ENCODE data around the gene QPCT.
"Not testable (repeated sequence)": the region's sequence is repeated elsewhere in the genome, so short reads cannot be mapped to it uniquely, and the experiment has no call there.

Gene QPCT

GRCh38 chr2:37394263-37394662 is 49.8 kb downstream of the QPCT start:
- no peak overlapping the region for H3K4me3 ChIP-seq (ENCODE audit: low read length)
- H3K27ac ChIP-seq (ENCODE audit: low read depth, low read length): no peak overlapping the region
- H3K9me3 ChIP-seq (ENCODE audit: insufficient read depth, low read depth, low read length): no peaks in the 10 kb centered on the region
- no peaks in the 10 kb centered on the region for H3K27me3 ChIP-seq (ENCODE audit: insufficient read depth, low read length)
- WGBS: 89% methylated on average over 1 of the region's 1 CpG
- H3K36me3 ChIP-seq (ENCODE audit: insufficient read depth, low read length): no peaks in the 10 kb centered on the region
- no peak overlapping the region for H3K9ac ChIP-seq (ENCODE audit: low read depth, low read length)
- H3K4me1 ChIP-seq (ENCODE audit: insufficient read depth, low read length): peaks cover 17% of the 10 kb centered on the region

GRCh38 chr2:37394796-37395555 is 50.5 kb downstream of the QPCT start:
- Histone ChIP-seq H3K36me3 (ENCODE audit: insufficient read depth, low read length) (no peaks in the 10 kb centered on the region), H3K9me3 (ENCODE audit: insufficient read depth, low read depth, low read length) (no peaks in the 10 kb centered on the region), H3K9ac (ENCODE audit: low read depth, low read length) (no peak overlapping the region), H3K27ac (ENCODE audit: low read depth, low read length) (no peak overlapping the region), H3K4me1 (ENCODE audit: insufficient read depth, low read length) (peaks cover 15% of the 10 kb centered on the region), H3K27me3 (ENCODE audit: insufficient read depth, low read length) (no peaks in the 10 kb centered on the region), H3K4me3 (ENCODE audit: low read length) (no peak overlapping the region)
- WGBS: 89% methylated on average over 9 of the region's 9 CpGs

GRCh38 chr2:37396890-37397565 is 52.6 kb downstream of the QPCT start:
- H3K27ac ChIP-seq (ENCODE audit: low read depth, low read length): no peak overlapping the region
- H3K4me3 ChIP-seq (ENCODE audit: low read length): no peak overlapping the region
- 88% methylated on average over 1 of the region's 1 CpG for WGBS
- peaks cover 5% of the 10 kb centered on the region; the same call in 1 of the 2 replicates for H3K4me1 ChIP-seq (ENCODE audit: insufficient read depth, low read length)
- no peaks in the 10 kb centered on the region for H3K27me3 ChIP-seq (ENCODE audit: insufficient read depth, low read length)
- no peak overlapping the region for H3K9ac ChIP-seq (ENCODE audit: low read depth, low read length)
- no peaks in the 10 kb centered on the region for H3K36me3 ChIP-seq (ENCODE audit: insufficient read depth, low read length)
- no peaks in the 10 kb centered on the region for H3K9me3 ChIP-seq (ENCODE audit: insufficient read depth, low read depth, low read length)

GRCh38 chr2:37398990-37399389 is 54.6 kb downstream of the QPCT start:
- H3K27ac ChIP-seq (ENCODE audit: low read depth, low read length): no peak overlapping the region
- whole genome bisulfite sequencing: no CpG with 5 or more reads among the region's 1 CpG
- no peak overlapping the region for H3K9ac ChIP-seq (ENCODE audit: low read depth, low read length)

GRCh38 chr2:37400041-37400440 is 55.6 kb downstream of the QPCT start:
- no peaks in the 10 kb centered on the region for H3K27me3 ChIP-seq (ENCODE audit: insufficient read depth, low read length)
- peaks cover 5% of the 10 kb centered on the region; the same call in 1 of the 2 replicates for H3K4me1 ChIP-seq (ENCODE audit: insufficient read depth, low read length)
- no peak overlapping the region for H3K9ac ChIP-seq (ENCODE audit: low read depth, low read length)
- WGBS: 96% methylated on average over 4 of the region's 4 CpGs
- no peaks in the 10 kb centered on the region for H3K9me3 ChIP-seq (ENCODE audit: insufficient read depth, low read depth, low read length)
- H3K27ac ChIP-seq (ENCODE audit: low read depth, low read length): no peak overlapping the region
- H3K36me3 ChIP-seq (ENCODE audit: insufficient read depth, low read length): no peaks in the 10 kb centered on the region
- H3K4me3 ChIP-seq (ENCODE audit: low read length): no peak overlapping the region

More at GRCh38 chr2:37398990-37399389, 54.6 kb downstream of the QPCT start:
- Histone ChIP-seq H3K4me1 (ENCODE audit: insufficient read depth, low read length) (peaks cover 5% of the 10 kb centered on the region; the same call in 1 of the 2 replicates), H3K27me3 (ENCODE audit: insufficient read depth, low read length) (no peaks in the 10 kb centered on the region), H3K4me3 (ENCODE audit: low read length) (no peak overlapping the region), H3K36me3 (ENCODE audit: insufficient read depth, low read length) (no peaks in the 10 kb centered on the region), H3K9me3 (ENCODE audit: insufficient read depth, low read depth, low read length) (no peaks in the 10 kb centered on the region)

- Histone ChIP-seq H3K4me1 (ENCODE audit: insufficient read depth, low read length) (no peaks in the 10 kb centered on the region), H3K9ac (ENCODE audit: low read depth, low read length) (no peak overlapping the region), H3K27ac (ENCODE audit: low read depth, low read length) (no peak overlapping the region), H3K27me3 (ENCODE audit: insufficient read depth, low read length) (no peaks in the 10 kb centered on the region), H3K4me3 (ENCODE audit: low read length) (no peak overlapping the region), H3K9me3 (ENCODE audit: insufficient read depth, low read depth, low read length) (no peaks in the 10 kb centered on the region), H3K36me3 (ENCODE audit: insufficient read depth, low read length) (no peaks in the 10 kb centered on the region)
- 98% methylated on average over 6 of the region's 6 CpGs for WGBS
Measured at GRCh38 chr2:37402636-37403035, 58.2 kb downstream of the QPCT start.

GRCh38 chr2:37405781-37406180 is 61.4 kb downstream of the QPCT start:
- H3K36me3 ChIP-seq (ENCODE audit: insufficient read depth, low read length): no peaks in the 10 kb centered on the region
- no peaks in the 10 kb centered on the region for H3K27me3 ChIP-seq (ENCODE audit: insufficient read depth, low read length)
- no peak overlapping the region for H3K4me3 ChIP-seq (ENCODE audit: low read length)
- H3K9ac ChIP-seq (ENCODE audit: low read depth, low read length): no peak overlapping the region
- H3K4me1 ChIP-seq (ENCODE audit: insufficient read depth, low read length): no peaks in the 10 kb centered on the region
- H3K9me3 ChIP-seq (ENCODE audit: insufficient read depth, low read depth, low read length): no peaks in the 10 kb centered on the region
- 88% methylated on average over 2 of the region's 2 CpGs for WGBS
- no peak overlapping the region for H3K27ac ChIP-seq (ENCODE audit: low read depth, low read length)

GRCh38 chr2:37412231-37412630 is 67.8 kb downstream of the QPCT start:
- Histone ChIP-seq H3K9ac (ENCODE audit: low read depth, low read length) (no peak overlapping the region), H3K27ac (ENCODE audit: low read depth, low read length) (no peak overlapping the region), H3K27me3 (ENCODE audit: insufficient read depth, low read length) (no peaks in the 10 kb centered on the region), H3K9me3 (ENCODE audit: insufficient read depth, low read depth, low read length) (no peaks in the 10 kb centered on the region), H3K36me3 (ENCODE audit: insufficient read depth, low read length) (no peaks in the 10 kb centered on the region), H3K4me1 (ENCODE audit: insufficient read depth, low read length) (no peaks in the 10 kb centered on the region), H3K4me3 (ENCODE audit: low read length) (no peak overlapping the region)
- WGBS: 82% methylated on average over 6 of the region's 6 CpGs

- H3K9me3 ChIP-seq (ENCODE audit: insufficient read depth, low read depth, low read length); H3K4me3 ChIP-seq (ENCODE audit: low read length); H3K9ac ChIP-seq (ENCODE audit: low read depth, low read length); H3K27me3 ChIP-seq (ENCODE audit: insufficient read depth, low read length); H3K36me3 ChIP-seq (ENCODE audit: insufficient read depth, low read length); H3K4me1 ChIP-seq (ENCODE audit: insufficient read depth, low read length); H3K27ac ChIP-seq (ENCODE audit: low read depth, low read length): not testable (repeated sequence)
- 91% methylated on average over 4 of the region's 4 CpGs for WGBS
Measured at GRCh38 chr2:37413911-37414469, 69.6 kb downstream of the QPCT start.

- Histone ChIP-seq H3K27me3 (ENCODE audit: insufficient read depth, low read length) (no peaks in the 10 kb centered on the region), H3K9ac (ENCODE audit: low read depth, low read length) (no peak overlapping the region), H3K4me1 (ENCODE audit: insufficient read depth, low read length) (no peaks in the 10 kb centered on the region), H3K4me3 (ENCODE audit: low read length) (no peak overlapping the region), H3K36me3 (ENCODE audit: insufficient read depth, low read length) (no peaks in the 10 kb centered on the region), H3K27ac (ENCODE audit: low read depth, low read length) (no peak overlapping the region), H3K9me3 (ENCODE audit: insufficient read depth, low read depth, low read length) (no peaks in the 10 kb centered on the region)
- WGBS: 47% methylated on average over 8 of the region's 8 CpGs
Measured at GRCh38 chr2:37414470-37414949, 70.1 kb downstream of the QPCT start.

- no peaks in the 10 kb centered on the region for H3K36me3 ChIP-seq (ENCODE audit: insufficient read depth, low read length)
- no peaks in the 10 kb centered on the region for H3K4me1 ChIP-seq (ENCODE audit: insufficient read depth, low read length)
- 88% methylated on average over 7 of the region's 7 CpGs for WGBS
- no peak overlapping the region for H3K4me3 ChIP-seq (ENCODE audit: low read length)
- no peak overlapping the region for H3K27ac ChIP-seq (ENCODE audit: low read depth, low read length)
- no peaks in the 10 kb centered on the region for H3K27me3 ChIP-seq (ENCODE audit: insufficient read depth, low read length)
- no peak overlapping the region for H3K9ac ChIP-seq (ENCODE audit: low read depth, low read length)
- H3K9me3 ChIP-seq (ENCODE audit: insufficient read depth, low read depth, low read length): no peaks in the 10 kb centered on the region
Measured at GRCh38 chr2:37415128-37415820, 70.8 kb downstream of the QPCT start.

All from HUES64 (cell line).